Stimulated activated effector memory CD8-positive, alpha-beta T cell treated with anti-CD3 and anti-CD28 coated beads, Interleukin-12 subunit alpha, Interleukin-12 subunit beta, amount 100 ng/mL, for 72 hours (primary cell): ENCODE data around the gene CD99L2.
A peak's percentile ranks its signal among the peaks of the same experiment; 100 is the strongest.

ENCODE experiments used
- ATAC-seq: fragments of 150-1000 bp; cut with Tn5 transposase; 2 replicates; pipeline ENCODE4 v1.10.0; 2021
- DNase-seq, 2 donors: peaks; one replicate each; pipeline ENCODE4 v3.0.0; 2021 to 2022; ENCODE audit warnings: low spot score in 2 of 2
- H3K27ac Mint-ChIP-seq: one replicate; pipeline ENCODE4 v1.8.0; 2022; ENCODE audit warnings: mild to moderate bottlenecking, mixed read lengths
- H3K36me3 Mint-ChIP-seq: one replicate; pipeline ENCODE4 v1.8.0; 2022; ENCODE audit warnings: mild to moderate bottlenecking, mixed read lengths
- H3K4me1 Mint-ChIP-seq: one replicate; pipeline ENCODE4 v1.8.0; 2022; ENCODE audit warnings: mixed read lengths
- H3K4me3 Mint-ChIP-seq: one replicate; pipeline ENCODE4 v1.8.0; 2022; ENCODE audit warnings: mild to moderate bottlenecking, mixed read lengths
- H3K9me3 Mint-ChIP-seq: one replicate; pipeline ENCODE4 v1.8.0; 2022; ENCODE audit warnings: mixed read lengths

The CD99L2 gene

GRCh38 chrX:150769408-150769807 lies 129.1 kb downstream of the CD99L2 start:
- H3K9me3 Mint-ChIP-seq = no peaks in the 10 kb centered on the region
- no peak overlapping the region for H3K27ac Mint-ChIP-seq
- peaks cover 6% of the 10 kb centered on the region for H3K4me1 Mint-ChIP-seq
- no peak for DNase-seq
- ATAC-seq = no peak
- peaks cover 11% of the 10 kb centered on the region for H3K36me3 Mint-ChIP-seq
- H3K4me3 Mint-ChIP-seq = no peak overlapping the region

GRCh38 chrX:150768580-150769190 lies 129.8 kb downstream of the CD99L2 start:
- Mint-ChIP-seq H3K36me3 (peaks cover 16% of the 10 kb centered on the region), H3K9me3 (no peaks in the 10 kb centered on the region), H3K4me3 (no peak overlapping the region), H3K27ac (no peak overlapping the region), H3K4me1 (peaks cover 6% of the 10 kb centered on the region)
- ATAC-seq (no peak), DNase-seq (no peak)

GRCh38 chrX:150768132-150768485 lies 130.4 kb downstream of the CD99L2 start:
- DNase-seq = no peak
- no peaks in the 10 kb centered on the region for H3K9me3 Mint-ChIP-seq
- H3K27ac Mint-ChIP-seq = no peak overlapping the region
- peaks cover 22% of the 10 kb centered on the region for H3K36me3 Mint-ChIP-seq
- H3K4me1 Mint-ChIP-seq = peaks cover 6% of the 10 kb centered on the region
- no peak for ATAC-seq
- H3K4me3 Mint-ChIP-seq = no peak overlapping the region

GRCh38 chrX:150767475-150768131 lies 130.9 kb downstream of the CD99L2 start:
- Mint-ChIP-seq H3K4me3 (no peak overlapping the region), H3K36me3 (peaks cover 26% of the 10 kb centered on the region), H3K4me1 (peaks cover 6% of the 10 kb centered on the region), H3K9me3 (no peaks in the 10 kb centered on the region), H3K27ac (no peak overlapping the region)
- ATAC-seq (peak; percentile 88), DNase-seq (peak in 1 of 2 donors; percentile 50)

- H3K9me3 Mint-ChIP-seq = no peaks in the 10 kb centered on the region
- DNase-seq (no peak), ATAC-seq (no peak)
- no peak overlapping the region for H3K27ac Mint-ChIP-seq
- peaks cover under 1% of the 10 kb centered on the region for H3K4me1 Mint-ChIP-seq
- H3K36me3 Mint-ChIP-seq = peaks cover 26% of the 10 kb centered on the region
- no peak overlapping the region for H3K4me3 Mint-ChIP-seq
These were observed 131.4 kb downstream of the CD99L2 start for GRCh38 chrX:150767045-150767395.

- Mint-ChIP-seq H3K27ac (no peak overlapping the region), H3K9me3 (no peaks in the 10 kb centered on the region), H3K4me3 (no peak overlapping the region), H3K36me3 (peaks cover 26% of the 10 kb centered on the region), H3K4me1 (no peaks in the 10 kb centered on the region)
- no peak for DNase-seq
- no peak for ATAC-seq
These were observed 132.0 kb downstream of the CD99L2 start for GRCh38 chrX:150766351-150767044.

- no peak overlapping the region for H3K4me3 Mint-ChIP-seq
- H3K27ac Mint-ChIP-seq = no peak overlapping the region
- no peaks in the 10 kb centered on the region for H3K4me1 Mint-ChIP-seq
- DNase-seq (no peak), ATAC-seq (no peak)
- no peaks in the 10 kb centered on the region for H3K9me3 Mint-ChIP-seq
- peaks cover 26% of the 10 kb centered on the region for H3K36me3 Mint-ChIP-seq
These were observed 132.6 kb downstream of the CD99L2 start for GRCh38 chrX:150765782-150766350.

- Mint-ChIP-seq H3K9me3 (no peaks in the 10 kb centered on the region), H3K4me1 (no peaks in the 10 kb centered on the region), H3K27ac (no peak overlapping the region), H3K4me3 (no peak overlapping the region), H3K36me3 (peaks cover 27% of the 10 kb centered on the region)
- no peak for DNase-seq
- no peak for ATAC-seq
These were observed 133.2 kb downstream of the CD99L2 start for GRCh38 chrX:150765237-150765636.

GRCh38 chrX:150763810-150764209 lies 134.7 kb downstream of the CD99L2 start:
- Mint-ChIP-seq H3K27ac (no peak overlapping the region), H3K36me3 (peaks cover 40% of the 10 kb centered on the region), H3K4me3 (no peak overlapping the region), H3K9me3 (no peaks in the 10 kb centered on the region), H3K4me1 (no peaks in the 10 kb centered on the region)
- DNase-seq (no peak), ATAC-seq (no peak)

- Mint-ChIP-seq H3K27ac (no peak overlapping the region), H3K4me3 (no peak overlapping the region), H3K36me3 (peaks cover 40% of the 10 kb centered on the region), H3K4me1 (no peaks in the 10 kb centered on the region), H3K9me3 (no peaks in the 10 kb centered on the region)
- DNase-seq (no peak), ATAC-seq (no peak)
These were observed 135.1 kb downstream of the CD99L2 start for GRCh38 chrX:150763303-150763797.

GRCh38 chrX:150762258-150763165 lies 136.0 kb downstream of the CD99L2 start:
- DNase-seq (no peak), ATAC-seq (no peak)
- H3K4me1 Mint-ChIP-seq = no peaks in the 10 kb centered on the region
- no peaks in the 10 kb centered on the region for H3K9me3 Mint-ChIP-seq
- H3K36me3 Mint-ChIP-seq = peaks cover 47% of the 10 kb centered on the region
- no peak overlapping the region for H3K4me3 Mint-ChIP-seq
- H3K27ac Mint-ChIP-seq = peak overlapping the region; percentile 52

- ATAC-seq (no peak), DNase-seq (no peak)
- Mint-ChIP-seq H3K27ac (no peak overlapping the region), H3K9me3 (no peaks in the 10 kb centered on the region), H3K4me1 (no peaks in the 10 kb centered on the region), H3K36me3 (peaks cover 52% of the 10 kb centered on the region), H3K4me3 (no peak overlapping the region)
These were observed 136.7 kb downstream of the CD99L2 start for GRCh38 chrX:150761819-150762216.

GRCh38 chrX:150761176-150761818 lies 137.2 kb downstream of the CD99L2 start:
- H3K9me3 Mint-ChIP-seq = no peaks in the 10 kb centered on the region
- no peaks in the 10 kb centered on the region for H3K4me1 Mint-ChIP-seq
- peaks cover 53% of the 10 kb centered on the region for H3K36me3 Mint-ChIP-seq
- ATAC-seq (no peak), DNase-seq (no peak)
- no peak overlapping the region for H3K4me3 Mint-ChIP-seq
- no peak overlapping the region for H3K27ac Mint-ChIP-seq

- Mint-ChIP-seq H3K4me1 (no peaks in the 10 kb centered on the region), H3K27ac (no peak overlapping the region), H3K4me3 (no peak overlapping the region), H3K36me3 (peaks cover 58% of the 10 kb centered on the region), H3K9me3 (no peaks in the 10 kb centered on the region)
- no peak for ATAC-seq
- DNase-seq = no peak
These were observed 138.7 kb downstream of the CD99L2 start for GRCh38 chrX:150759568-150760416.
